Stimulated activated CD4-positive, alpha-beta T cell treated with anti-CD3 and anti-CD28 coated beads, TNF-alpha, amount 100 ng/mL, for 1 hour (primary cell): Measurements from ENCODE around the gene MSL3B.

Source experiments
- DNase-seq, 3 donors: peaks; one replicate each; pipeline ENCODE4 v3.0.0-alpha.2; 2020; ENCODE audit warnings: low read depth in 3 of 3, low spot score in 1 of 3

The MSL3B gene

DNA sequence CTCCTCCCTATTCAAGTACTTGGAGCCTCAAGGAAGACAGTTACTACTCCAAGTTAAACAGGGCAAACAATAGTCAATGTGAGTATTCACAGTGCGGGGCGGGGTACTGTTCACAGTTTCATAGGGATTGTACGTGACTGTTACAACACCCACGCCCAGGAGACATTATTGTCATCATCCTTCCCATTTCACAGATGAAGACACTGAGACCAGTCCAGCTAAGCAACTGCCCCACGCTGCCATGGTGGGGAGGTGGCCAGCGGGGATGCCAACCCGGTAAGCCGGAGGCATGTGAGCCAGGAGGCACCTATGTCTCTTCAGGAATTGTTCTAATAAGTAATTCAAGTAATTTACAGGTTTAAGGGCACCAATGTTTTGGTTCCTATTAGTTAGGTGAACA lies 14.8 kb downstream of the MSL3B start:
- no peak for DNase-seq

- no peak for DNase-seq
These were observed 16.1 kb downstream of the MSL3B start for GRCh38 chr2:233852056-233852455.

- DNase-seq = no peak
These were observed 17.0 kb downstream of the MSL3B start for GRCh38 chr2:233851169-233851568.

DNA sequence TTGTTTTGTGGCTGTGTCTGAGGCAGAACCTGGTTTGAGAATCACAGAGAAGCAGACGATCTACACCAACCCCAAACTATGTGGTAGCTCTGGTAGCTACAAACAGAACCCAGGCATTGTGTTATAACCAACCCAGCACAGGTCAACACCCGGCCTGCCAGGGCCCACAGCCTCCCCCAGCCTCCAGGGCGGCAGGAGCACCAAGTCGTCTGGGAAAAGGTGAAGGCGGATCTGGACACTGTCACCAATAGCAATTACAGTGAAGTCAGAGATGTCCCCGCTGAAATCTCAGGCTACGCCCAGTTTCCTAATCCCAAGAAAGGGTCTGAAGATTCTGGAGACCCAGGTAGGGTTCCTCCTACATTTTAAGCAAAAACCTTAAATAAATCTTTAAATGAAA lies 17.4 kb downstream of the MSL3B start:
- no peak for DNase-seq

- DNase-seq = no peak
These were observed 18.4 kb downstream of the MSL3B start for GRCh38 chr2:233849607-233850271.

- DNase-seq = no peak
These were observed 19.9 kb downstream of the MSL3B start for GRCh38 chr2:233848276-233848675.

DNA sequence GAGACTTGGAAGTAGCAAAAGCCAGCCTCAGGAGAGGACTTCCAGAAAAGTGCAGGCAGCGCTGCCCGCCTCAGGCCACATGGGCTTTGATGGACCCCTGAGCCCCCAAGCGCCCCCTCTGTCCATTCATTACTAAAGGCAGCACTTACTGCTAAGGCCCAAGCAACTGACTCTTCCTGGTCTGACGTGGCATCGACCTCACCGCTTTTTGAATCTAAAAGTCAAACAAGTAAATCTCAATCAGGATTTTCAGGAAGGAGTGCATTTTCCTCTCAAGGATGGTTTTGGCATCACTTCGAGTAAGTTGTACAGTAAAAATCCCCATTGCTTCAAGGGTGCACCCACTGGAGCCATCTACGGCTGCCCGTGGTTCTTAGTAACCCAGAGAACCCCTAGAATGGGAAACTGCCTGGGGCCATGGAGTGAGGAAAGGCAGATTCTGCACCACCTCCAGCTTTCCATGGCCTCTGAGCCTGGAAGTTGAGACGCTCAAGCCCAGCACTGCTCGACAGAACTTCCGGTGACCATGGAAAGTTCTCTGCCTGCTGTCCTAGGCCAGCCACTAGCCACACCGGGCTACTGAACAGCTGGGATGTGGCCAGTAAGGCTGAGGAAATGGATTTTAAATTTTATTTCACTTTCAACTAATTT lies 20.8 kb downstream of the MSL3B start:
- no peak for DNase-seq

GRCh38 chr2:233846387-233847247 lies 21.6 kb downstream of the MSL3B start:
- DNase-seq = no peak

DNA sequence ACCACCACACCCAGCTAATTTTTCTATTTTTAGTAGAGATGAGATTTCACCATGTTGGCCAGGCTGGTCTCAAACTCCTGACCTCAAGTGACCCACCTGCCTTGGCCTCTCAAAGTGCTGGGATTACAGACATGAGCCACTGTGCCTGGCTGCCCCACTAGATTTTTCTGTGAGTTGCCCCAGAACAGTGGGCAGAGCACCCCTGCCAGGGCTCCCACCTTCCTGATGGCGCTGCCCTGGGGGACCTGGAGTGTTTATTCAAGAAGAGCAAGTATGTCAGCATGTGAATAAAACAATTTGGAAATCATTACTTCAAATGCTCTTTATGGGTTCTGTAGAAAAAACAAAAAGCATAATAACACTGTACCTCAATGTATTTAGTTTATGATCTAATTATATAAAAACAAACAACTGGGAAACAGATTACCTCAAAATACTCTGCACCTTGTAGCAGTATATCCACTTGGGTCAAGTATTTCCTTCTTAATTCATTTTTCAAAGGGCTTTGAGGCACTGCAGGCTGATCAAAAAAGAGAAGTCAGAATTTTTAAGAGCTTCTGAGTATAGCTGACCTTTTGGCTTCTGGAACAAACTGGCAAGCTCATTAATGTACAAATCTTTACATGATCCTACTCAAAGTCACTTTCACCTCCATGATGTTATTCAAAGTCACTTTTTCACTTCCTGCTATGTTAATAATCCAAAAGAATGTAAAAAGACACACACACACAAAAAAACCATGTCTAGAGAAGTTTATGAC lies 22.7 kb downstream of the MSL3B start:
- DNase-seq = no peak

- DNase-seq = no peak
These were observed 23.4 kb downstream of the MSL3B start for GRCh38 chr2:233844836-233845235.

DNA sequence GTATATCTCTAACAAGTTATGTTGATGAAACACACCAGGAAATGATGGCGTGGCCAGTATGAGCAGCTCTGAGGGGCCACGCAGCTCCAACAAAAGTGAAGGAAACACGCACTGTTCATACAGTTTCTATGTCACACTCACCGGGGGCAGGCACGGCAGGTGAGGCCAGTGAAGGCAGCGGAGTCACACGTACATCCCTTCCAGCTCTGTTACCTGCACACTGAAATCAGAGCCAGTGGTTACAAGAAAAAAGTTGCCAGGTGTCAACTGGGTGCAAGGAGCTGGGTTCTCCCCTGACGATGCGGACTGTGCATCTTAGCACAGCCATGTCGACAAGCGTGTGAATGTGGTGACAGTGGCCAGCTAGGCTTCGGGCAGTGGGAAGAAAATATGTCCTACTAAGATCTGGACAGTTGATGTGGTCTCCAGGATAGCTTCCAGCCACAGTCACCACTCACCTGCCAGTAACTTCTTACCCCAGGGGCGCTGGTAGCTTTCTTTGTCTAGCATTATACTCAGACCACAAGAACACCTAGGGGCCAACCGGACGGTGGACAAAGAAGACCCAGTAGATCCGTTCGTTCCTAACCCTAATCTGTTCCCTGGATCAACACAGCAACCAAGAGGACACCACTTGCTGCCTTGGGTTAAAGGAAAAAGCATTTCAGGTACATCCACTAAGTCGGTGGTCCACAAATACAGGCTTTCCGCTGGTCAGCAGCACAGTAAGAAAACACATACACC lies 23.9 kb downstream of the MSL3B start:
- DNase-seq = no peak

DNA sequence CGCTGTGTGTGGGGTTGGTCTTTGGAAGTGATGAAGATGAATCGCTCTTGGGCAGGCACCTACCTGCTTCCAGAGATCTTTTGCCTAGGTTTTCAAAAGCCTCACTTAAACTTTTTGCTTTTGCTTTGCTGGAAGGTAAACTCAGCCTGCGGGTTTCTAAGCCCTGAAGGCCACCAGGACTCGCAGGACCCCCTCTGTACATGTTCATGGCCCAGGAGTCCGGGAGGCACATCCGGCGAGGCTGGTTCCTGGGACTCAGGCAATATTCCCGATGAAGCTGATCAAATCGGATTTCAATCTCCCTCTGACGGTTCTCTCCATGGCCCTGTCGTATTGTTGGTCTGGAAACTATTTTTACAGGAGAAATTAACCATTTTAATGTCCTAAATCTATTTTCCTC lies 27.0 kb downstream of the MSL3B start:
- no peak for DNase-seq

DNA sequence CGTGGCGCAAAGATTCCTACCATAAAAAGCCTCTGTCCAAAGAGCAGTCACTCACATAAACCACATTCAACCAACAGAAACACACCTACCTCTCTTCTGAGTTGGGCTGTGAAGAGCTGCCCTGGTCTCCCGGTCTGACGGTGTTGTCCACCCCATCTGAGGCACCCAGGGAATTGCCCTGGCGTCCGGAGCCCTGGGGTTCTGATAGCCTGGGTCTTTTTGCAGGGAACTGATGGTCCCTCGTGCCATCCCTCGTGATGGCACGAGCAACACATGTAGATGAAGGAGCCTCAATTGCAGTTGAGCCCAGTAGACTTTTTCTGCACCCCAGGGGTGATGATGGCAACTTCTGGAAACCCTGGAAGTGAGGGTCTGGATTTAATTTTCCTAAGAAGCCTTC lies 27.7 kb downstream of the MSL3B start:
- no peak for DNase-seq

DNA sequence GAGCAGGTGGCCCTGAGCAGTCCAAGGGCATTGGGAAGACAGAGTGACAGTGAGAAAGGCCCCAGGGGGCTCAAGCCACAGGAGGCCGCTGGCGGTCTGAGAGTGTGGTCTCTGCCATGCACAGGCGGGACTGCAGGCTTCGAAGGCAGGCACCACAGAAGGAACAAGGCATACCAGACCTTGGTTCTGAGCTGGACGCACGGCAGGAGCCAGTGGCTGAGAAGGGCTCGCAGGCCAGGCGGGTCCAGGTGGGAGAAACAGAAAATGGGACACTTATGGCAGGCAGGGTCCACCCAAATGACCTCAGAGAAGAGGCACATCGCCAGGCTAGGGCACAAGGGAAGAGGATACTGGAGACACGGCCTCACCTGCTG lies 28.8 kb downstream of the MSL3B start:
- no peak for DNase-seq

GRCh38 chr2:233838726-233839446 lies 29.3 kb downstream of the MSL3B start:
- no peak for DNase-seq

GRCh38 chr2:233838251-233838650 lies 29.9 kb downstream of the MSL3B start:
- no peak for DNase-seq

DNA sequence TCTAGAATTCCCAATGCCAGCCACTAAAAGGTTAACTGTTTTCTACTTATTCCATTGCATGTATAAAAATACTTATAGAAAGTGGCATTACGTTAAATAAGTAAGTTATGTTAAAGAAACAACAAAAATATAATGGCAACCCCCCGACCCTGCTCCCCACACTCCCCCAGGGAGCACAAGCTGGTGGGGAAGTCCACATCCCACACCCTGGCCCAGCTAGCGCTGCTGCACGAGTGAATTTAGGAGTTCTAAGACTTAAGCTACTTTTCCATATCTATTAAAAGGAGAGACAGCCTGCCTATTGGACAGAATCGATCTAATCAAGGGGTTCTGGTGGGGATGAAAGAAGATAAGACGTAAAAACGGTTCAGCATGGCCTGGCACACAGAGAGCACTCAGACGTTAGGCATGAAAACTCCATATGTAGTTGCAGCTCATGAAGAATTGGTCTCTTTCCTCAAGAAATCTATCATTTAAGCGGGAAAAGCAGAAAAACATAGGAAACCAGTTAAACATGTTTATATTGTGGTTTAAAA lies 30.4 kb downstream of the MSL3B start:
- no peak for DNase-seq

- DNase-seq = no peak
These were observed 31.8 kb downstream of the MSL3B start for GRCh38 chr2:233836359-233836758.

- DNase-seq = no peak
These were observed 32.7 kb downstream of the MSL3B start for GRCh38 chr2:233835230-233836186.
